Ectodermal cell (in vitro differentiated cells): ENCODE measurements around the gene GGTLC2.
"Not testable (repeated sequence)": the region's sequence is repeated elsewhere in the genome, so short reads cannot be mapped to it uniquely, and the experiment has no call there.

ENCODE experiments used
- H3K27ac ChIP-seq: 2 replicates; pipeline ENCODE4 v1.7.0; 2013; ENCODE audit warnings: mild to moderate bottlenecking, low read depth, low read length; ENCODE audit not compliant: insufficient read depth, poor library complexity, severe bottlenecking
- H3K27me3 ChIP-seq: 2 replicates; pipeline ENCODE4 v1.7.0; 2013; ENCODE audit warnings: mild to moderate bottlenecking, low read length; ENCODE audit not compliant: insufficient read depth, control insufficient read depth, poor library complexity, severe bottlenecking
- H3K36me3 ChIP-seq: one replicate; pipeline ENCODE4 v1.7.0; 2013; ENCODE audit warnings: low read length; ENCODE audit not compliant: control insufficient read depth, insufficient read depth
- H3K4me1 ChIP-seq: one replicate; pipeline ENCODE4 v1.7.0; 2013; ENCODE audit warnings: low read length; ENCODE audit not compliant: control insufficient read depth, insufficient read depth
- H3K4me3 ChIP-seq: 2 replicates; pipeline ENCODE4 v1.7.0; 2013; ENCODE audit warnings: low read depth, low read length, control low read depth; ENCODE audit not compliant: insufficient read depth
- H3K9me3 ChIP-seq: 2 replicates; pipeline ENCODE4 v1.7.0; 2013; ENCODE audit warnings: mild to moderate bottlenecking, low read length, moderate library complexity; ENCODE audit not compliant: control insufficient read depth
- WGBS, 2 experiments: methylation state at CpG; one replicate each; pipeline ENCODE4 v1.1.7; 2013; ENCODE audit warnings: missing lambda C conversion rate in 2 of 2; 5-methylcytosine and 5-hydroxymethylcytosine counted together

GGTLC2 gene

GRCh38 chr22:22636260-22636659 lies 8.2 kb upstream of the GGTLC2 start:
- not testable (repeated sequence) for H3K9me3 ChIP-seq, H3K27ac ChIP-seq, H3K27me3 ChIP-seq, H3K4me3 ChIP-seq, H3K36me3 ChIP-seq, H3K4me1 ChIP-seq
- WGBS, 2 experiments: no CpG with 5 or more reads among the region's 7 CpGs

DNA sequence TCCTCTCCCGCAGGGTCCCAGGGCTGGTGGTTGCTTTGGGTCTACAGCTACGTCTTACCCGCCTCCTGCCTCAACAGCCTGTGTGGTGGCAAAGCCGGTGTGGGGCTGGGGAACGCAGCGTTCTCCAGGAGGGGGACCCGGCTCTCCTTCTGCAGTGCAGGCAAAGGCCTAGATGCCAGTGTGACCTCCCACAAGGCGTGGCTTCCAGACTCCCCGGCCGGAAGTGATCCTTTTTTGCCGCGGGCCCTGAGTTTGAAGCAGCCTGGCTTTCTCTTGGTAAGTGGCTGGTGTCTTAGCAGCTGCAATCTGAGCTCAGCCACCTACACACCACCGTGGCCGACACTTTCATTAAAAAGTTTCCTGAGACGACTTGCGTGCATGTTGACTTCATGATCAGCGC lies 6.1 kb upstream of the GGTLC2 start:
- not testable (repeated sequence) for H3K9me3 ChIP-seq, H3K27me3 ChIP-seq, H3K4me1 ChIP-seq, H3K4me3 ChIP-seq, H3K36me3 ChIP-seq, H3K27ac ChIP-seq
- 63% methylated on average over 5 of the region's 17 CpGs; no CpG with 5 or more reads in 1 of the 2 experiments for WGBS, 2 experiments

- WGBS, 2 experiments: 91 to 93% methylated on average over 9 of the region's 10 CpGs
- not testable (repeated sequence) for H3K36me3 ChIP-seq, H3K27me3 ChIP-seq, H3K4me3 ChIP-seq, H3K27ac ChIP-seq, H3K9me3 ChIP-seq, H3K4me1 ChIP-seq
These were observed 2.2 kb upstream of the GGTLC2 start for GRCh38 chr22:22642255-22642654.

DNA sequence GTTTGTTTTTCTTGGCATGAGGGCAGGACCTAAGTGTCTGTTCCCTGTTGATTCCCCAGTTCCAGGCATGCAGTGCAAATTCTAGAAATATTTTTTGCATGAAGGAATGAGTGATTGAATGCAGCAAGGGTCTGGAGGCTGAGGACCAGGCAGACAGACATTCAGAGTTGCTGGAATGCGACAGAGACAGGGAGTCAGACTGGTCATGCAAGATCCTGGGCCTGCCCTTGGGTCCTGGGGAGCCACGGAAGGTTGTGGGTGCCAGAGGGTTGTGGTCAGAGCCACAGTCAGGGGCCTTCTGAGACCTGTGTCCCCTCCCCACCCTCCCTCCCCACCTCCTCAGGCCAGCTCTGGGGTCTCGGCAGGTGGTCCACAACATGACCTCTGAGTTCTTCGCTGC lies 1.6 kb downstream of the GGTLC2 start:
- H3K9me3 ChIP-seq, H3K27me3 ChIP-seq, H3K4me3 ChIP-seq, H3K4me1 ChIP-seq, H3K27ac ChIP-seq, H3K36me3 ChIP-seq: not testable (repeated sequence)
- 80 to 100% methylated on average over 1 of the region's 4 CpGs for WGBS, 2 experiments

- H3K27me3 ChIP-seq, H3K27ac ChIP-seq, H3K36me3 ChIP-seq, H3K4me3 ChIP-seq, H3K9me3 ChIP-seq, H3K4me1 ChIP-seq: not testable (repeated sequence)
- WGBS, 2 experiments: 56 to 59% methylated on average over 2 to 6 of the region's 12 CpGs
These were observed 3.5 kb downstream of the GGTLC2 start for GRCh38 chr22:22647952-22648351.

GRCh38 chr22:22648863-22649536 lies 4.6 kb downstream of the GGTLC2 start:
- not testable (repeated sequence) for H3K27me3 ChIP-seq, H3K4me1 ChIP-seq, H3K36me3 ChIP-seq, H3K27ac ChIP-seq, H3K4me3 ChIP-seq, H3K9me3 ChIP-seq
- 93 to 98% methylated on average over 6 of the region's 9 CpGs for WGBS, 2 experiments

- not testable (repeated sequence) for H3K27me3 ChIP-seq, H3K36me3 ChIP-seq, H3K4me1 ChIP-seq, H3K9me3 ChIP-seq, H3K27ac ChIP-seq, H3K4me3 ChIP-seq
- 84 to 89% methylated on average over 2 of the region's 8 CpGs for WGBS, 2 experiments
These were observed 5.3 kb downstream of the GGTLC2 start for GRCh38 chr22:22649761-22650160.

GRCh38 chr22:22650398-22650797 lies 6.0 kb downstream of the GGTLC2 start:
- H3K4me3 ChIP-seq, H3K36me3 ChIP-seq, H3K4me1 ChIP-seq, H3K27ac ChIP-seq, H3K9me3 ChIP-seq, H3K27me3 ChIP-seq: not testable (repeated sequence)
- 74% methylated on average over 2 to 3 of the region's 9 CpGs for WGBS, 2 experiments

DNA sequence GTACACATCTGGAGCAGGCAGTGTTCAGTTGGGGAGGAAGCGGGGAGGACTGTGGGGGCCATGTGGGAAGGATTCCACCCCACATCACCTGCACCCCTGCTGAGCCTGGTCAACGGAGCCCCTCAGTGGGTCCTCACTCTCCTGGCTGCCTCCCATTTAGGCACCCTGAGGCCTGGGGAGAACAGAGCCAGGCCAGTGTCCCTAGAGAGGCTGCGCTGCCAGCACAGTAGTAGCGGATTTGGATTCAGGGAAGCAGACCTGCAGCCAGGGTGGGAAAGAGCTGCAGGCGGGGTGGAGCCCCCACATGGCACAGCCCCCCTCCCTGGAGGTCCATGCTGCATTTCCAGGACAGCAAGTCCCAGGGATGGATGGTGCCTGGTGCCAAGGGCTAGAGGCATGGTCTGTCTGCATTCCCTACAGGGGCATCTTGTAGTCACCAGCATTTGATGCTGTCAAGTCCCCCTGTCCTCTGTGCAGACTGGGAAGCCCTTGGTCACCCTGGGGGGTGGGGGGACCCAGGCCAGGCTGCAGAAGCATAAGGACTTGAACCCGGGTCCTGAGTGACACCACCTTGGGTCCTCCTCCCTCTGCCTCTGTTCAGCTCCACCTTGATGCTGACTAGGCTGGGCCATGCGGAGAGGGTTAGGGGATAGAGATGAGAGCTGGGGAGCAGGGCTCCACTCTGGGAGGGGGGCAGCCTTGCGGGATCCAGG lies 6.5 kb downstream of the GGTLC2 start:
- H3K27me3 ChIP-seq, H3K27ac ChIP-seq, H3K36me3 ChIP-seq, H3K4me1 ChIP-seq, H3K9me3 ChIP-seq, H3K4me3 ChIP-seq: not testable (repeated sequence)
- WGBS, 2 experiments: 86 to 93% methylated on average over 1 to 4 of the region's 8 CpGs

GRCh38 chr22:22651593-22651992 lies 7.2 kb downstream of the GGTLC2 start:
- 13 to 20% methylated on average over 2 of the region's 10 CpGs for WGBS, 2 experiments
- not testable (repeated sequence) for H3K4me1 ChIP-seq, H3K36me3 ChIP-seq, H3K27me3 ChIP-seq, H3K27ac ChIP-seq, H3K9me3 ChIP-seq, H3K4me3 ChIP-seq

- H3K4me3 ChIP-seq, H3K4me1 ChIP-seq, H3K36me3 ChIP-seq, H3K9me3 ChIP-seq, H3K27ac ChIP-seq, H3K27me3 ChIP-seq: not testable (repeated sequence)
- 81 to 82% methylated on average over 11 to 12 of the region's 12 CpGs for WGBS, 2 experiments
These were observed 7.7 kb downstream of the GGTLC2 start for GRCh38 chr22:22652102-22652501.
